Prostate gland (tissue), 2 donors: ENCODE results near the gene KRT39. TPM values are rescaled to one million over a fixed set of nuclear protein-coding genes. Genes with fewer than 3 reads are reported as not detected.

Experiments used
- DNase-seq: peaks from one replicate; pipeline ENCODE4 v3.0.0-alpha.2; 2019; ENCODE audit warnings: low spot score
- H3K27ac ChIP-seq, 2 donors: fragments of 200-600 bp; sonication (generic); 2 replicates each; pipeline ENCODE4 v1.5.1; 2017 to 2019
- H3K27me3 ChIP-seq: fragments of 200-600 bp; sonication (generic); replicated peaks from 2 replicates; pipeline ENCODE4 v1.5.1; 2019; ENCODE audit not compliant: insufficient read depth
- H3K36me3 ChIP-seq, 2 donors: fragments of 200-600 bp; sonication (generic); 1 replicate in 1 of 2; 2 replicates in 1 of 2; pipeline versions ENCODE4 v1.5.1 to v1.8.1; 2017 to 2019
- H3K4me1 ChIP-seq: fragments of 200-600 bp; sonication (generic); replicated peaks from 2 replicates; pipeline ENCODE4 v1.5.1; 2019
- H3K4me3 ChIP-seq, 2 donors: fragments of 200-600 bp; sonication (generic); 2 replicates each; pipeline ENCODE4 v1.5.1; 2017 to 2019
- H3K9me3 ChIP-seq: fragments of 200-600 bp; sonication (generic); 2 replicates; pipeline ENCODE4 v1.5.1; 2017
- POLR2A ChIP-seq: fragments of 450-650 bp; IDR thresholded peaks from one replicate; pipeline ENCODE4 v1.6.1; 2016; ENCODE audit warnings: antibody characterized with exemption, mild to moderate bottlenecking
- POLR2AphosphoS5 ChIP-seq: sonication (generic); formaldehyde crosslinking; IDR thresholded peaks from one replicate; pipeline ENCODE4 v1.6.1; 2017; ENCODE audit warnings: antibody characterized with exemption
- WGBS: methylation state at CpG from one replicate; pipeline ENCODE4 v1.1.5; 2018; 5-methylcytosine and 5-hydroxymethylcytosine counted together
- intact Hi-C: fragments of 100-400 bp; cut with DNase I; formaldehyde crosslinking; loops from one replicate; pipeline ENCODE4 v1.14.2; 2022
- total RNA-seq, 2 donors: library from RNA; depleted of rRNA; stranded (reverse); fragments of >200 nt; gene quantifications; one replicate each; pipeline ENCODE4 v1.1.0, GENCODE V29; 2016
- TF ChIP-seq, protein P1 (sequence below), 4 experiments: fragments of 200-600 bp in 2 of 4; fragments of 450-650 bp in 2 of 4; sonication (generic) in 2 of 4; IDR thresholded peaks; 1 replicate in 3 of 4; 2 replicates in 1 of 4; pipeline ENCODE4 v1.5.1; 2016 to 2019; ENCODE audit warnings: antibody characterized with exemption in 4 of 4, mild to moderate bottlenecking in 2 of 4, moderate library complexity in 2 of 4

The KRT39 gene
- total RNA-seq, 2 donors from 2014 or later, result not detected

DNA sequence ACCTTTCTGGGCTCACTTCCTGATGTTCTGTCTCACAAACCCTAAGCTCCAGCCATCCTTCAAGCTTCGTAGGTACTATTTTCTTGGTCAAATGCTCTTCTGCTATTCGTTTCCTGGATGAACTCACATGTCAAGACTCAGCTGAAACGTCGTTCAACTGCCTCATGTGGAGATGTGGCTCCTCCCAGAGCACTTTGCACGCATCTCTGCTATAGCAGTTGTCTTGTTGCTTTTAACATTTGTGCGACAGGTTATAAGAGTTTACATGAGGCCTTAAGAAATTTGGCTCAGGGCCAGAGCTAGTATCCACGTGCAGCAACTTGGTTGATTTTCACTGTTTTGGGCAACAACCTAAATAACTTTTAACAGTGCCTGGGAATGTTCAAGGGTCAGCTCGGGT lies 20.2 kb upstream of the KRT39 start:
- H3K27ac ChIP-seq, result no peak overlapping the region
- DNase-seq, result no peak
- H3K4me1 ChIP-seq, result no peaks in the 10 kb centered on the region
- no peaks in the 10 kb centered on the region for H3K9me3 ChIP-seq
- H3K4me3 ChIP-seq, result no peak overlapping the region
- TF ChIP-seq, protein P1, sequence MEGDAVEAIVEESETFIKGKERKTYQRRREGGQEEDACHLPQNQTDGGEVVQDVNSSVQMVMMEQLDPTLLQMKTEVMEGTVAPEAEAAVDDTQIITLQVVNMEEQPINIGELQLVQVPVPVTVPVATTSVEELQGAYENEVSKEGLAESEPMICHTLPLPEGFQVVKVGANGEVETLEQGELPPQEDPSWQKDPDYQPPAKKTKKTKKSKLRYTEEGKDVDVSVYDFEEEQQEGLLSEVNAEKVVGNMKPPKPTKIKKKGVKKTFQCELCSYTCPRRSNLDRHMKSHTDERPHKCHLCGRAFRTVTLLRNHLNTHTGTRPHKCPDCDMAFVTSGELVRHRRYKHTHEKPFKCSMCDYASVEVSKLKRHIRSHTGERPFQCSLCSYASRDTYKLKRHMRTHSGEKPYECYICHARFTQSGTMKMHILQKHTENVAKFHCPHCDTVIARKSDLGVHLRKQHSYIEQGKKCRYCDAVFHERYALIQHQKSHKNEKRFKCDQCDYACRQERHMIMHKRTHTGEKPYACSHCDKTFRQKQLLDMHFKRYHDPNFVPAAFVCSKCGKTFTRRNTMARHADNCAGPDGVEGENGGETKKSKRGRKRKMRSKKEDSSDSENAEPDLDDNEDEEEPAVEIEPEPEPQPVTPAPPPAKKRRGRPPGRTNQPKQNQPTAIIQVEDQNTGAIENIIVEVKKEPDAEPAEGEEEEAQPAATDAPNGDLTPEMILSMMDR (IDR thresholded peaks at IDR 0.05), result no peak
- TF ChIP-seq POLR2A (no peak), POLR2AphosphoS5 (no peak)
- H3K27me3 ChIP-seq, result no peaks in the 10 kb centered on the region
- no peaks in the 10 kb centered on the region for H3K36me3 ChIP-seq
- WGBS, result 58% methylated on average over 8 of the region's 8 CpGs
- intact Hi-C loops, result no loop called here

DNA sequence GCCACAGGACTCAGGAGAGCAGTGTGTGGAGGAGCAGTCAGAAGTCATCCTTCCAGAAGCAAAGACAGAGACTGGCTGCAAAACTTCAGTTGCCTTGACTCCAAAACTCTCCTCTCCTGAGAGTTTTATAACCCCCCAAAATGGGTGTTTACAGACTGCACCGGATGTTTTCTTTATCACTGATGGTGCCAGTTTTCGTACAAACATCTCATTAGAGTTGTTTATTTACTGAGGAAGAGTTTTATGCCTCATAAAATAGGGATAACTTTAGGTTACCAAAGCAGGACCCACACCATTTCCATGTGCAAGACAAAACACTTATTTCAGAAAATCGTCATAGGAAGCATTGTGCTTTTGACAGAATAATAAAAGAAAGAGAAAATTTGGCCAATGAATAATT lies 17.5 kb upstream of the KRT39 start, which contains the start of gene KRT40:
KRT40 (minus strand) TSS at position 101 of the 400 bp plus-strand sequence; CDS start at position 48, 53 bp downstream.
- WGBS, result 65% methylated on average over 3 of the region's 3 CpGs

DNA sequence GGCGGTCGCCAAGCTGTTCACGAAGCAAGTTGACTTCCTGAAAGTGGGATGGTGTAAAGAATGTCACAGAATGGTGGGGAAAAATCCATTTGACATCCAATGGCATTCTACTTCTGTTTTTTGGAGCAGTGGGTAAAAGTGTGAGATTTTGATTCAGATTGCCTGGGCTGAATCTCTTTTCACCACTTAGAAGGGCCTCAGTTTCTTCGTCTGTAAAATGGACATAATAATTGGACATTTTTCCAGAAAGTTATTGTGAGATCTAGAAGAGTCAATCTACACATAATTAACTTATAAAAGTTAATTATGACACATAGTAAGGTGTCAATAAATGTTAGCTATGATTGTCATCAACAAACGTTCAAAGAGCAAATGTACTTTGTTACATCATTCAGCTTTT lies 14.4 kb upstream of the KRT39 start:
- WGBS, result 68% methylated on average over 5 of the region's 5 CpGs
- intact Hi-C loops, result no loop called here
- H3K4me3 ChIP-seq, result no peak overlapping the region

More for the DNA sequence above, 17.5 kb upstream of the KRT39 start, which contains the start of gene KRT40:
- no peaks in the 10 kb centered on the region for H3K4me1 ChIP-seq
- no peak for TF ChIP-seq POLR2AphosphoS5
- TF ChIP-seq, protein P1 (IDR thresholded peaks at IDR 0.05), result no peak
- no peak for TF ChIP-seq POLR2A
- no peaks in the 10 kb centered on the region for H3K9me3 ChIP-seq
- no peak for DNase-seq
- H3K27ac ChIP-seq, result no peak within 1 kb of the TSS
- no peaks in the 10 kb centered on the region for H3K36me3 ChIP-seq
- H3K27me3 ChIP-seq, result no peaks in the 10 kb centered on the region
- H3K4me3 ChIP-seq, result no peak within 1 kb of the TSS
- intact Hi-C loops, result no loop called here

DNA sequence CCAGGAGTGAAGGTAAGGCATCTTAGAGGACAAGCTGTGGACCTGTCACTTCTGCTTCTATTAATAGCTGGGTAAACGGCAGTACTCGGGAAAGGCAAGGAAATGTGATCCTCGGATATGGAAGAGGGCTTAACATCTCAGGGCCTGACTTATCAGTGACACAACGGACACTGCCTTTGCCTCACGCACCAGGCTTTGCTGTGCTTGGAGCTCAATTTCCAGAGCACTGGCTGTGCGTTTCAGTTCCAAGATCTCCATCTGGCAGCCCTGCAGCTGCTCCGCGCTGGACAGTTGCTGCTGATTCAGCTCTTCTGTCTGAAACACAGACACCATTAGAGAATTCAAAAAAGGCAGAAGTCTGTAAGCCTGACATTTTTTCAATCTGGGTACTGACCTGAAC lies 13.8 kb upstream of the KRT39 start:
- no peak for DNase-seq
- no peaks in the 10 kb centered on the region for H3K4me1 ChIP-seq
- H3K27me3 ChIP-seq, result no peaks in the 10 kb centered on the region
- H3K4me3 ChIP-seq, result no peak overlapping the region
- no peaks in the 10 kb centered on the region for H3K36me3 ChIP-seq
- WGBS, result 19% methylated on average over 8 of the region's 8 CpGs
- TF ChIP-seq POLR2AphosphoS5, result no peak
- H3K27ac ChIP-seq, result no peak overlapping the region
- intact Hi-C loops, result no loop called here
- H3K9me3 ChIP-seq, result no peaks in the 10 kb centered on the region

More for the DNA sequence above, 14.4 kb upstream of the KRT39 start:
- no peak for DNase-seq
- TF ChIP-seq POLR2AphosphoS5 (no peak), POLR2A (no peak)
- TF ChIP-seq, protein P1 (IDR thresholded peaks at IDR 0.05), result no peak
- H3K27ac ChIP-seq, result no peak overlapping the region
- no peaks in the 10 kb centered on the region for H3K27me3 ChIP-seq
- H3K9me3 ChIP-seq, result no peaks in the 10 kb centered on the region
- no peaks in the 10 kb centered on the region for H3K36me3 ChIP-seq
- H3K4me1 ChIP-seq, result no peaks in the 10 kb centered on the region

DNA sequence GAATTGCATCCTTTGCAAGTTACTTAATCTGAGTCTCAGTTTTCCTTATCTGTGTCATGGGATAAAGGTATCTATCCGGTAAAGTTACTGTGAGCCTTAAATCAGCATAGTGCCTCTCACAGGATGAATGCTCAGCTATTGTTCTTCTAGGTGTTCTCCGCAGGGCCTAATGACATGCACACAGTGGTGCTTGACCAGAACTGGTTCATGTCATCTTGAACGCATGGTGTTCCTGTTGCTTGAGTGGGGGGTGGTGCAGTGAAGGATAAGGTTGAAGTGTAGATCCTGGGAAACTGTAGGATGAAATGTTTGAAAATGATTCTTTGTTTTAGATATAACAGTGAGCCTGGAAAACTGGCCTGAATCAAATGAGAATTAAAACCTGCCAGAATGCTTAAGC lies 13.4 kb upstream of the KRT39 start:
- intact Hi-C loops, result no loop called here
- H3K27me3 ChIP-seq, result no peaks in the 10 kb centered on the region
- DNase-seq, result no peak
- TF ChIP-seq POLR2AphosphoS5 (no peak), POLR2A (no peak)
- TF ChIP-seq, protein P1 (IDR thresholded peaks at IDR 0.05), result no peak
- H3K4me3 ChIP-seq, result no peak overlapping the region
- no peaks in the 10 kb centered on the region for H3K4me1 ChIP-seq
- 92% methylated on average over 3 of the region's 3 CpGs for WGBS
- no peak overlapping the region for H3K27ac ChIP-seq
- H3K36me3 ChIP-seq, result no peaks in the 10 kb centered on the region
- H3K9me3 ChIP-seq, result no peaks in the 10 kb centered on the region
